Brain microvascular endothelial cell (primary cell): Measurements from ENCODE around the gene TPRX1.

Experiments used
- DNase-seq: peaks from one replicate; pipeline ENCODE4 v3.0.0-alpha.2; 2020
- H3K27ac ChIP-seq: fragments of 250-450 bp; sonication (Bioruptor Pico); 2 replicates; pipeline ENCODE4 v1.5.1; 2020; ENCODE audit warnings: mild to moderate bottlenecking, moderate library complexity
- H3K27me3 ChIP-seq: fragments of 250-450 bp; sonication (Bioruptor Pico); replicated peaks from 2 replicates; pipeline ENCODE4 v1.5.1; 2020; ENCODE audit warnings: mild to moderate bottlenecking
- H3K36me3 ChIP-seq: fragments of 250-450 bp; sonication (Bioruptor Pico); replicated peaks from 2 replicates; pipeline ENCODE4 v1.5.1; 2020; ENCODE audit warnings: mild to moderate bottlenecking
- H3K4me3 ChIP-seq: 2 replicates; pipeline ENCODE4 v1.5.1; 2011; ENCODE audit warnings: low read depth, mild to moderate bottlenecking, control low read depth, low read length, moderate library complexity
- CTCF ChIP-seq: IDR thresholded peaks from 2 replicates; pipeline ENCODE4 v1.5.1; 2011; ENCODE audit warnings: low read depth, mild to moderate bottlenecking, moderate library complexity, low read length, control low read depth, inconsistent platforms; ENCODE audit errors: missing control alignments
- in situ Hi-C: cut with HindIII; loops from 2 replicates; pipeline ENCODE4 v1.10.0; 2017; ENCODE audit warnings: low sequenced_read_pairs, low pct_ligation_motif_present

The TPRX1 gene

DNA sequence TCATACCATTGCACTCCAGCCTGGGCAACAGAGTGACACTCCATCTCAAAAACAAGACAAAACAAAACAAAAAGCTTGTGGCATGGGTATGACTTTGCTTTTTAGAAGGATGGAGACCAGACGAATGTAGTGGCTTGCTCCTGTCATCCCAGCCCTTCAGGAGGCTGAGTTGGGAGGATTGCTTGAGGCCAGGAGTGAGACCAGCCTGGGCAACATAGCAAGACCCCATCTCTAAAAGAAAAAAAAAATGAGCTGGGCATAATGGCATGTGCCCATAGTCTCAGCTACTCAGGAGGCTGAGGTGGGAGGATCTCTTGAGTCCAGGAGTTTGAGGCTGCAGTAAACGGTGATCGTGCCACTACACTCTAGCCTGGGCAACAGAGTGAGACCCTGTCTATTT is 42.2 kb downstream of the TPRX1 start:
- TF ChIP-seq CTCF, result no peak
- H3K36me3 ChIP-seq, result peaks cover 14% of the 10 kb centered on the region
- no peaks in the 10 kb centered on the region for H3K27me3 ChIP-seq
- H3K27ac ChIP-seq, result no peak overlapping the region
- DNase-seq, result no peak
- in situ Hi-C loops, result no loop called here
- no peak overlapping the region for H3K4me3 ChIP-seq

GRCh38 chr19:47761566-47761965 is 42.8 kb downstream of the TPRX1 start:
- no peak overlapping the region for H3K27ac ChIP-seq
- H3K4me3 ChIP-seq, result no peak overlapping the region
- peaks cover 20% of the 10 kb centered on the region for H3K36me3 ChIP-seq
- no peaks in the 10 kb centered on the region for H3K27me3 ChIP-seq
- TF ChIP-seq CTCF, result no peak
- in situ Hi-C loops, result no loop called here
- no peak for DNase-seq

GRCh38 chr19:47760632-47760999 is 43.7 kb downstream of the TPRX1 start:
- peaks cover 29% of the 10 kb centered on the region for H3K36me3 ChIP-seq
- H3K4me3 ChIP-seq, result no peak overlapping the region
- no peak for TF ChIP-seq CTCF
- in situ Hi-C loops, result no loop called here
- H3K27me3 ChIP-seq, result no peaks in the 10 kb centered on the region
- H3K27ac ChIP-seq, result no peak overlapping the region
- no peak for DNase-seq

GRCh38 chr19:47758443-47758804 is 45.9 kb downstream of the TPRX1 start:
- TF ChIP-seq CTCF, result no peak
- H3K27me3 ChIP-seq, result no peaks in the 10 kb centered on the region
- peaks cover 50% of the 10 kb centered on the region for H3K36me3 ChIP-seq
- no peak overlapping the region for H3K27ac ChIP-seq
- in situ Hi-C loops, result no loop called here
- H3K4me3 ChIP-seq, result no peak overlapping the region
- no peak for DNase-seq

DNA sequence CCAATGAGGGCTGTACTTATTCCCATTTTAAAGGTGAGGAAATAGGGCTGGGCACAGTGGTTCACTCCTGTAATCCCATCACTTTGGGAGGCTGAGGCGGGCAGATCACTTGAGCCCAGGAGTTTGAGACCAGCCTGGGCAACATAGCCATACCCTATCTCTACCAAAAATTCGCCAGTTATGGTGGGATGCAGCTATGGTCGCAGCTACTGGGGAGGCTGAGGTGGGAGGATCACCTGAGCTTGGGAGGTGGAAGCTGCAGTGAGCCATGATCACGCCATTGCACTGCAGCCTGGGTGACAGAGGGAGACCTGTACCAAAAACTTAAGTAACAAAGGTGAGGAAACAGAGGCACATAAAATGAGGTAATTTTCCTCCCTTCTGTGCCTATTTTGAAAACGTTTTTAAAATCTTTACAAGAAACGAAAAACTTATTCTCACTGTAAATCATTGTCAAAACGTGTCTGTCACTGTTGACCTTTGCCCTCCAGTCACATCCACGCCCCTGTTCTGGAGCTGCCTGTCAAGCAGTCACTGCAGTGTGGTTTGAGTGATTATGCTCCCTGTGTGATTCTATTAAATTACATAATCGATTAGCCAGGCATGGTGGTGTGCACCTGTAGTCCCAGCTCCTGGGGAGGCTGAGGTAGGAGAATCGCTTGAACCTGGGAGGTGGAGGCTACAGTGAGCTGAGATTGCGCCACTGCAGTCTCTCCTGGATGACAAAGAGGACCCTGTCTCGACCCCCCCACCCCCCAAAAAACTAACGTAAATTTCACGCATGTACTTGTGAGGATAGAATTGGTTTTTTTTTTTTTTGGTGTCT is 46.5 kb downstream of the TPRX1 start:
- Histone ChIP-seq H3K27me3 (no peaks in the 10 kb centered on the region), H3K27ac (no peak overlapping the region), H3K4me3 (no peak overlapping the region), H3K36me3 (peaks cover 56% of the 10 kb centered on the region)
- no peak for DNase-seq
- TF ChIP-seq CTCF, result no peak
- in situ Hi-C loops, result no loop called here
